ENCODE results near the gene SULT4A1. TPM values are rescaled to one million over a fixed set of nuclear protein-coding genes. Genes with fewer than 3 reads are reported as not detected.

Gene SULT4A1
- total RNA-seq, 2 experiments from 2014 or later, result not detected

DNA sequence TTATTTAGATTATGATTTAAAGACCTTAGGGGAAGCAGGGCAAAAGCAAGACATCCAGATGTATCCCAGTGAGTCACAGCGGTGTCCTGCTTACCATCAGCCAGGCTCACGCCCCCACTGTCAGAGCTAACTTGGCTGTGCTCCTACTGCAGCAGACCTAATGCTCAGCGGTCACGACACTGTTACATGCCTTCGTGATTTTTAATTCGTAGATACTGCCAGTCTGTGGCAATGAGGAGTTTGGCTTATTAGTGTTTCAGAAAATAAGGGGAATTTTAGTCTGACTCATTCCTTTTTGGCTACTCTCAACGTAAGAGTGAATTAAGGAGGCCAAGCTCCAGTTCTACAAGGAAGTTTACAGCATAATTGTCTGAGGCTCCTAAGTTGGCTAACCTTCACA lies 72.9 kb downstream of the SULT4A1 start:
- Histone ChIP-seq H4K20me1 (ENCODE audit: insufficient read depth, low read length) (no peaks in the 10 kb centered on the region), H3K4me3 (ENCODE audit: low read depth, low read length, poor library complexity, severe bottlenecking) (no peak overlapping the region), H2AFZ (ENCODE audit: low read length) (no peak overlapping the region), H3K79me2 (ENCODE audit: insufficient read depth, low read depth, low read length) (no peaks in the 10 kb centered on the region), H3K9me2 (ENCODE audit: insufficient read depth, low read length) (no peaks in the 10 kb centered on the region), H3K9me3 (ENCODE audit: low read length) (no peaks in the 10 kb centered on the region), H3K4me2 (ENCODE audit: low read length) (no peak overlapping the region), H3K27ac (ENCODE audit: low read depth, low read length, poor library complexity, severe bottlenecking) (no peak overlapping the region), H3K4me1 (ENCODE audit: insufficient read depth, low read length, poor library complexity, severe bottlenecking) (no peaks in the 10 kb centered on the region), H3K36me3 (ENCODE audit: insufficient read depth, low read length) (no peaks in the 10 kb centered on the region)
- DNase-seq (ENCODE audit: low spot score), result no peak
- ChIA-PET POLR2A (no interaction called here), CTCF (ENCODE audit: unreplicated experiment) (interaction anchor here (0.6 kb wide), 1 partner anchor 1540 kb away, joined by 3 read pairs; no protein-coding TSS in a partner anchor)
- no TSS peak for BruUV-seq (replicated peaks)
- TF ChIP-seq EZH2phosphoT487 (IDR thresholded peaks at IDR 0.05; ENCODE audit: borderline replicate concordance, low read depth, low read length), result no peak
- TF ChIP-seq, protein P1, sequence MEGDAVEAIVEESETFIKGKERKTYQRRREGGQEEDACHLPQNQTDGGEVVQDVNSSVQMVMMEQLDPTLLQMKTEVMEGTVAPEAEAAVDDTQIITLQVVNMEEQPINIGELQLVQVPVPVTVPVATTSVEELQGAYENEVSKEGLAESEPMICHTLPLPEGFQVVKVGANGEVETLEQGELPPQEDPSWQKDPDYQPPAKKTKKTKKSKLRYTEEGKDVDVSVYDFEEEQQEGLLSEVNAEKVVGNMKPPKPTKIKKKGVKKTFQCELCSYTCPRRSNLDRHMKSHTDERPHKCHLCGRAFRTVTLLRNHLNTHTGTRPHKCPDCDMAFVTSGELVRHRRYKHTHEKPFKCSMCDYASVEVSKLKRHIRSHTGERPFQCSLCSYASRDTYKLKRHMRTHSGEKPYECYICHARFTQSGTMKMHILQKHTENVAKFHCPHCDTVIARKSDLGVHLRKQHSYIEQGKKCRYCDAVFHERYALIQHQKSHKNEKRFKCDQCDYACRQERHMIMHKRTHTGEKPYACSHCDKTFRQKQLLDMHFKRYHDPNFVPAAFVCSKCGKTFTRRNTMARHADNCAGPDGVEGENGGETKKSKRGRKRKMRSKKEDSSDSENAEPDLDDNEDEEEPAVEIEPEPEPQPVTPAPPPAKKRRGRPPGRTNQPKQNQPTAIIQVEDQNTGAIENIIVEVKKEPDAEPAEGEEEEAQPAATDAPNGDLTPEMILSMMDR (conservative IDR thresholded peaks at IDR 0.05; ENCODE audit: low read length), result no peak
- intact Hi-C loops (cut with micrococcal nuclease; ENCODE audit: unreplicated experiment), result no loop called here

- no peaks in the 10 kb centered on the region for H3K79me2 ChIP-seq (ENCODE audit: insufficient read depth, low read depth, low read length)
- H3K27ac ChIP-seq (ENCODE audit: low read depth, low read length, poor library complexity, severe bottlenecking), result no peak overlapping the region
- POLR2A ChIA-PET, result no interaction called here
- H3K4me3 ChIP-seq (ENCODE audit: low read depth, low read length, poor library complexity, severe bottlenecking), result no peak overlapping the region
- DNase-seq (ENCODE audit: low spot score), result no peak
- CTCF ChIA-PET (ENCODE audit: unreplicated experiment), result no interaction called here
- no peak overlapping the region for H3K4me2 ChIP-seq (ENCODE audit: low read length)
- H3K9me3 ChIP-seq (ENCODE audit: low read length), result no peaks in the 10 kb centered on the region
- H3K4me1 ChIP-seq (ENCODE audit: insufficient read depth, low read length, poor library complexity, severe bottlenecking), result no peaks in the 10 kb centered on the region
- intact Hi-C loops (cut with micrococcal nuclease; ENCODE audit: unreplicated experiment), result no loop called here
- no peaks in the 10 kb centered on the region for H3K36me3 ChIP-seq (ENCODE audit: insufficient read depth, low read length)
- no peak for TF ChIP-seq EZH2phosphoT487 (IDR thresholded peaks at IDR 0.05; ENCODE audit: borderline replicate concordance, low read depth, low read length)
- TF ChIP-seq, protein P1 (conservative IDR thresholded peaks at IDR 0.05; ENCODE audit: low read length), result 0 out of 2 replicates have a peak, but pooled peaks have one; percentile 23
- no TSS peak for BruUV-seq (replicated peaks)
- H4K20me1 ChIP-seq (ENCODE audit: insufficient read depth, low read length), result no peaks in the 10 kb centered on the region
- H2AFZ ChIP-seq (ENCODE audit: low read length), result no peak overlapping the region
- no peaks in the 10 kb centered on the region for H3K9me2 ChIP-seq (ENCODE audit: insufficient read depth, low read length)
These were observed 78.5 kb downstream of the SULT4A1 start for GRCh38 chr22:43783777-43784176.

GRCh38 chr22:43782448-43782847 lies 79.9 kb downstream of the SULT4A1 start:
- Histone ChIP-seq H3K4me2 (ENCODE audit: low read length) (no peak overlapping the region), H3K9me2 (ENCODE audit: insufficient read depth, low read length) (no peaks in the 10 kb centered on the region), H4K20me1 (ENCODE audit: insufficient read depth, low read length) (no peaks in the 10 kb centered on the region), H3K79me2 (ENCODE audit: insufficient read depth, low read depth, low read length) (no peaks in the 10 kb centered on the region), H3K4me3 (ENCODE audit: low read depth, low read length, poor library complexity, severe bottlenecking) (no peak overlapping the region), H3K9me3 (ENCODE audit: low read length) (no peaks in the 10 kb centered on the region), H2AFZ (ENCODE audit: low read length) (no peak overlapping the region), H3K27ac (ENCODE audit: low read depth, low read length, poor library complexity, severe bottlenecking) (no peak overlapping the region), H3K4me1 (ENCODE audit: insufficient read depth, low read length, poor library complexity, severe bottlenecking) (no peaks in the 10 kb centered on the region), H3K36me3 (ENCODE audit: insufficient read depth, low read length) (no peaks in the 10 kb centered on the region)
- no peak for DNase-seq (ENCODE audit: low spot score)
- ChIA-PET CTCF (ENCODE audit: unreplicated experiment) (no interaction called here), POLR2A (no interaction called here)
- TF ChIP-seq, protein P1 (conservative IDR thresholded peaks at IDR 0.05; ENCODE audit: low read length), result no peak
- no peak for TF ChIP-seq EZH2phosphoT487 (IDR thresholded peaks at IDR 0.05; ENCODE audit: borderline replicate concordance, low read depth, low read length)
- no TSS peak for BruUV-seq (replicated peaks)
- intact Hi-C loops (cut with micrococcal nuclease; ENCODE audit: unreplicated experiment), result no loop called here
